H9 (cell line): Measurements from ENCODE around the gene OXCT1. TPM values are rescaled to one million over a fixed set of nuclear protein-coding genes. Genes with fewer than 3 reads are reported as not detected.

Experiments used
- DNase-seq: peaks from one replicate; pipeline ENCODE4 v3.0.0-alpha.2; 2017
- H2AFZ ChIP-seq: one replicate; pipeline ENCODE4 v1.6.1; 2013; ENCODE audit warnings: mild to moderate bottlenecking, low read length, control low read depth, moderate library complexity
- H2AK5ac ChIP-seq: 2 replicates; pipeline ENCODE4 v1.6.1; 2013; ENCODE audit warnings: low read length, control low read depth, mixed read lengths; ENCODE audit not compliant: insufficient read length
- H2BK120ac ChIP-seq: one replicate; pipeline ENCODE4 v1.6.1; 2013; ENCODE audit warnings: low read depth, mild to moderate bottlenecking, low read length, control low read depth, inconsistent platforms; ENCODE audit not compliant: poor library complexity, severe bottlenecking
- H2BK12ac ChIP-seq: 2 replicates; pipeline ENCODE4 v1.6.1; 2013; ENCODE audit warnings: low read length, control low read depth, mixed read lengths, low read depth; ENCODE audit not compliant: insufficient read length
- H2BK15ac ChIP-seq: 2 replicates; pipeline ENCODE4 v1.6.1; 2013; ENCODE audit warnings: low read depth, low read length, control low read depth
- H2BK20ac ChIP-seq: one replicate; pipeline ENCODE4 v1.6.1; 2013; ENCODE audit warnings: low read depth, mild to moderate bottlenecking, low read length, control low read depth, inconsistent platforms; ENCODE audit not compliant: poor library complexity, severe bottlenecking
- H2BK5ac ChIP-seq: 2 replicates; pipeline ENCODE4 v1.6.1; 2013; ENCODE audit warnings: low read length, control low read depth, mixed read lengths; ENCODE audit not compliant: insufficient read length
- H3K14ac ChIP-seq: 2 replicates; pipeline ENCODE4 v1.6.1; 2013; ENCODE audit warnings: low read length, control low read depth; ENCODE audit not compliant: insufficient read depth
- H3K18ac ChIP-seq: 2 replicates; pipeline ENCODE4 v1.6.1; 2013; ENCODE audit warnings: low read depth, mild to moderate bottlenecking, mixed read lengths, low read length, control low read depth; ENCODE audit not compliant: insufficient read length
- H3K23ac ChIP-seq: 2 replicates; pipeline ENCODE4 v1.6.1; 2013; ENCODE audit warnings: low read length, control low read depth, mixed read lengths, low read depth; ENCODE audit not compliant: insufficient read length
- H3K23me2 ChIP-seq: 2 replicates; pipeline ENCODE4 v1.6.1; 2013; ENCODE audit warnings: low read depth, mild to moderate bottlenecking, mixed read lengths, low read length, control low read depth; ENCODE audit not compliant: insufficient read length, poor library complexity, severe bottlenecking
- H3K27ac ChIP-seq: 2 replicates; pipeline ENCODE4 v1.5.1; 2013; ENCODE audit warnings: low read length, control low read depth, mixed read lengths, low read depth; ENCODE audit not compliant: insufficient read length
- H3K27me3 ChIP-seq: 2 replicates; pipeline ENCODE4 v1.6.1; 2013; ENCODE audit warnings: low read length, control low read depth, inconsistent platforms; ENCODE audit not compliant: insufficient read depth
- H3K4ac ChIP-seq: 2 replicates; pipeline ENCODE4 v1.6.1; 2013; ENCODE audit warnings: low read depth, mild to moderate bottlenecking, control low read depth, inconsistent platforms, low read length, moderate library complexity
- H3K4me1 ChIP-seq: 2 replicates; pipeline ENCODE4 v1.6.1; 2013; ENCODE audit warnings: low read length, control low read depth, inconsistent platforms; ENCODE audit not compliant: insufficient read depth
- H3K4me2 ChIP-seq: 2 replicates; pipeline ENCODE4 v1.6.1; 2013; ENCODE audit warnings: low read length, control low read depth, mixed read lengths; ENCODE audit not compliant: insufficient read length, insufficient read depth
- H3K56ac ChIP-seq: 2 replicates; pipeline ENCODE4 v1.6.1; 2013; ENCODE audit warnings: low read depth, mild to moderate bottlenecking, mixed read lengths, low read length, control low read depth; ENCODE audit not compliant: insufficient read length
- H3K79me1 ChIP-seq: 2 replicates; pipeline ENCODE4 v1.6.1; 2013; ENCODE audit warnings: low read depth, mild to moderate bottlenecking, moderate library complexity, low read length, control low read depth, inconsistent platforms; ENCODE audit not compliant: insufficient read depth, poor library complexity, severe bottlenecking
- H3K79me2 ChIP-seq: 2 replicates; pipeline ENCODE4 v1.6.1; 2013; ENCODE audit warnings: low read length, control low read depth, inconsistent platforms; ENCODE audit not compliant: insufficient read depth
- H3K9ac ChIP-seq: 2 replicates; pipeline ENCODE4 v1.6.1; 2013; ENCODE audit warnings: low read length, control low read depth, mixed read lengths; ENCODE audit not compliant: insufficient read length; ENCODE audit errors: extremely low read depth
- H3K9me3 ChIP-seq: one replicate; pipeline ENCODE4 v1.6.1; 2013; ENCODE audit warnings: low read depth, low read length, inconsistent platforms; ENCODE audit not compliant: control insufficient read depth
- H3T11ph ChIP-seq: one replicate; pipeline ENCODE4 v1.6.1; 2013; ENCODE audit warnings: mild to moderate bottlenecking, low read length, control low read depth, inconsistent platforms
- H4K20me1 ChIP-seq: one replicate; pipeline ENCODE4 v1.6.1; 2013; ENCODE audit not compliant: control insufficient read depth, insufficient read length, insufficient read depth
- H4K5ac ChIP-seq: 2 replicates; pipeline ENCODE4 v1.6.1; 2013; ENCODE audit warnings: low read depth, mild to moderate bottlenecking, mixed read lengths, low read length, control low read depth; ENCODE audit not compliant: insufficient read length
- H4K8ac ChIP-seq: replicated peaks from 2 replicates; pipeline ENCODE4 v1.6.1; 2013; ENCODE audit warnings: low read length, control low read depth, mixed read lengths, low read depth; ENCODE audit not compliant: insufficient read length
- H4K91ac ChIP-seq: 2 replicates; pipeline ENCODE4 v1.6.1; 2013; ENCODE audit warnings: low read depth, mild to moderate bottlenecking, moderate library complexity, mixed read lengths, low read length, control low read depth; ENCODE audit not compliant: insufficient read length
- H3K27ac Mint-ChIP-seq, 3 experiments: 2 replicates in 2 of 3; 3 replicates in 1 of 3; pipeline ENCODE4 v1.8.0; 2020 to 2021; ENCODE audit warnings: mixed read lengths in 3 of 3, mild to moderate bottlenecking in 1 of 3, moderate library complexity in 1 of 3
- H3K27me3 Mint-ChIP-seq: 2 replicates; pipeline ENCODE4 v1.8.0; 2021; ENCODE audit warnings: low read depth, mild to moderate bottlenecking, moderate library complexity, mixed read lengths
- H3K36me3 Mint-ChIP-seq, 3 experiments: 2 replicates in 2 of 3; 3 replicates in 1 of 3; pipeline ENCODE4 v1.8.0; 2020 to 2021; ENCODE audit warnings: low read depth in 3 of 3, mixed read lengths in 3 of 3; ENCODE audit not compliant: insufficient read depth in 1 of 3
- H3K4me1 Mint-ChIP-seq, 2 experiments: 2 replicates each; pipeline ENCODE4 v1.8.0; 2020; ENCODE audit warnings: mixed read lengths in 2 of 2
- H3K4me3 Mint-ChIP-seq, 2 experiments: 2 replicates in 1 of 2; 3 replicates in 1 of 2; pipeline ENCODE4 v1.8.0; 2020 to 2021; ENCODE audit warnings: mild to moderate bottlenecking in 2 of 2, mixed read lengths in 2 of 2, moderate library complexity in 1 of 2
- H3K9me3 Mint-ChIP-seq, 2 experiments: 2 replicates in 1 of 2; 3 replicates in 1 of 2; pipeline ENCODE4 v1.8.0; 2020; ENCODE audit warnings: mild to moderate bottlenecking in 2 of 2, mixed read lengths in 2 of 2, moderate library complexity in 1 of 2
- WGBS: extraction: QIAGEN DNeasy Blood & Tissue Kit; methylation state at CpG from one replicate; pipeline ENCODE4 v1.1.7; 2013; ENCODE audit warnings: missing lambda C conversion rate, low lambda C conversion rate, mixed read lengths; ENCODE audit not compliant: insufficient read length; ENCODE audit errors: extremely low coverage; 5-methylcytosine and 5-hydroxymethylcytosine counted together
- total RNA-seq: library from RNA; stranded (reverse); gene quantifications from 2 replicates; pipeline ENCODE4 v1.2.1, GENCODE V29; 2021
- TF ChIP-seq, protein P1 (sequence below): fragments of 200-600 bp; sonication (generic); conservative IDR thresholded peaks from 3 replicates; pipeline ENCODE4 v1.8.0; 2021; ENCODE audit warnings: antibody characterized with exemption, mild to moderate bottlenecking

Gene OXCT1
- total RNA-seq, 1 experiment from 2014 or later: 25.6 TPM

DNA sequence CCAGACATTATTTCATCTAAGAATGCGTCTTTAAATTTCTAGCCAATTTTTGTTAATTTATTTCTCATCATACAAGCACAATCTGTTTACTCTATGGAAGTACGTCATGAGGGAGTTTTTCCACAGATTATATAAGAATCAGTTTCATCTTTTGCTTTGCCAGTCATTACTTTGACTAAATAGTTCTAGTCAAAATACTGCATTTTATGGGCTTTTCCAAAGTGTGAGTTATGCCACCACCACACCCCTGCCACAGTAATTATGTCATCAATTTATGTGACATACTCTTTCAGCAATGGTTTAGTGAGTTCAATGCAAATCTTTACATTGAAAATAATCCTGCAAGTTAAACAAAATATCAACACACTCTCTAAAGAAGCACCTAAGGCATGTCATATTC, 35.9 kb upstream of the OXCT1 start:
- no peaks in the 10 kb centered on the region for H4K20me1 ChIP-seq
- H2BK120ac ChIP-seq: no peak overlapping the region
- TF ChIP-seq, protein P1, sequence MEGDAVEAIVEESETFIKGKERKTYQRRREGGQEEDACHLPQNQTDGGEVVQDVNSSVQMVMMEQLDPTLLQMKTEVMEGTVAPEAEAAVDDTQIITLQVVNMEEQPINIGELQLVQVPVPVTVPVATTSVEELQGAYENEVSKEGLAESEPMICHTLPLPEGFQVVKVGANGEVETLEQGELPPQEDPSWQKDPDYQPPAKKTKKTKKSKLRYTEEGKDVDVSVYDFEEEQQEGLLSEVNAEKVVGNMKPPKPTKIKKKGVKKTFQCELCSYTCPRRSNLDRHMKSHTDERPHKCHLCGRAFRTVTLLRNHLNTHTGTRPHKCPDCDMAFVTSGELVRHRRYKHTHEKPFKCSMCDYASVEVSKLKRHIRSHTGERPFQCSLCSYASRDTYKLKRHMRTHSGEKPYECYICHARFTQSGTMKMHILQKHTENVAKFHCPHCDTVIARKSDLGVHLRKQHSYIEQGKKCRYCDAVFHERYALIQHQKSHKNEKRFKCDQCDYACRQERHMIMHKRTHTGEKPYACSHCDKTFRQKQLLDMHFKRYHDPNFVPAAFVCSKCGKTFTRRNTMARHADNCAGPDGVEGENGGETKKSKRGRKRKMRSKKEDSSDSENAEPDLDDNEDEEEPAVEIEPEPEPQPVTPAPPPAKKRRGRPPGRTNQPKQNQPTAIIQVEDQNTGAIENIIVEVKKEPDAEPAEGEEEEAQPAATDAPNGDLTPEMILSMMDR: no peak
- H4K5ac ChIP-seq: no peak overlapping the region
- no peaks in the 10 kb centered on the region for H3K4me1 ChIP-seq
- peaks cover 6% of the 10 kb centered on the region for H3K27me3 Mint-ChIP-seq
- H3K27ac ChIP-seq: no peak overlapping the region
- peaks cover 8% of the 10 kb centered on the region for H3K23me2 ChIP-seq
- H3K27me3 ChIP-seq: no peaks in the 10 kb centered on the region
- H2AFZ ChIP-seq: no peak overlapping the region
- H2BK5ac ChIP-seq: no peak overlapping the region
- peaks cover 8 to 33% (median 24%) of the 10 kb centered on the region in 3 experiments for H3K36me3 Mint-ChIP-seq
- no peak overlapping the region for H2BK15ac ChIP-seq
- H3K9me3 ChIP-seq: no peaks in the 10 kb centered on the region
- no peak overlapping the region for H4K8ac ChIP-seq
- no peak overlapping the region for H3K4ac ChIP-seq
- no peak overlapping the region for H2BK20ac ChIP-seq
- no peak overlapping the region for H4K91ac ChIP-seq
- no peak overlapping the region for H2AK5ac ChIP-seq
- H3K79me1 ChIP-seq: peaks cover 7% of the 10 kb centered on the region
- H3K18ac ChIP-seq: no peak overlapping the region
- H3K4me3 Mint-ChIP-seq: no peak overlapping the region
- no peak overlapping the region for H2BK12ac ChIP-seq
- H3K9ac ChIP-seq: no peak overlapping the region
- no CpG with 5 or more reads among the region's 2 CpGs for WGBS
- H3K23ac ChIP-seq: no peak overlapping the region
- peaks cover 9 to 11% of the 10 kb centered on the region in 2 experiments for H3K4me1 Mint-ChIP-seq
- H3K27ac Mint-ChIP-seq: no peak overlapping the region
- no peak overlapping the region for H3K56ac ChIP-seq
- H3K79me2 ChIP-seq: peaks cover 8% of the 10 kb centered on the region; the same call in 1 of the 2 replicates
- H3T11ph ChIP-seq: no peak overlapping the region
- peaks cover 2 to 3% of the 10 kb centered on the region in 2 experiments; a peak in 2 of 5 replicates for H3K9me3 Mint-ChIP-seq
- no peak overlapping the region for H3K4me2 ChIP-seq
- no peak for DNase-seq
- H3K14ac ChIP-seq: no peak overlapping the region
